ENCODE data around the gene MMP1.

Gene MMP1

DNA sequence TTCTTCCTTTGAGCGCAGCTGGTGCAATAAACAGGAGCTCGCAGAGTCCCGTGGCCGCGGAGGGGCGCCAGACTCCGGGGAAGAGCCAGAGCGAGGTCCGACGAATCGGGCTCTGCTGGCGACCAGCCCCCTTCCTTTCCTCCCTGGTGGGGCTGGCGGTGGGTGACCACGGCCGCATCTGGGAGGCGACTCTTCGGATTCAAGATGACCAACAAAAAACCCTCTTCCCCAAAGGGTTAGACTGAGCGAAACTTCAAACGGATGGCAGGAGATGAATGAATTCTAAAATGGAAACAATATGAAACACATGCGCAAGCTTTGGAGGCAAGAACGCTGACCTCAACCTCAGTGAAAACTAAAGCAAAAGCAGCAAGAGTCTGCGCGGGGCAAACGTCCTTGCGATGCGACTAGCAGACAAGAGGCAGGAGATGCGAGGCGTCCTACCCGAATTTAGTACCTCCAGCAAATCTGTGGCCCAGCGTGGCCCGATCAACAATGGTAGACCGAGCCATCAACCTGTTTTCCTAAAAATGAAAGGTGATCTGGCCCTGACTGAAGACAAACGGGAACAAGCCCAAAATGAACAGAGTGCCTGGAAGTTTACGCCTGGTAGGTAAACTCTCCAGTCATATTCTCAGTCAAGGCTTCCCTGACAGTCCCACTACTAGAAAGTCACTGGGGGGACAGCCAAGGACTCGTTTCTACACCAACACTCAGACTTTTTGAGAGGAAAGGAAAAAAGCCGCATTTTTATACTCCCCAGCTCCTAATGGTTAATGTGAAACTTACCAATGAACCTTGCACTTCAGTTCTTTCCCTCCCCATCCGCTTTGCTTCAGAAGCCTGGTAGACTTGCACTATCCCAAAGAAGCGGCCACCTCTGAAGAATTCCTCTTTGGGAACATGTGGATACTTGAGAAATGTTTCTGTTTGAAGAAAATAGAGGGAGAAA is 33.8 kb upstream of the MMP1 start:
- Histone ChIP-seq H3K36me3 (no peaks in the 10 kb centered on the region), H3K4me3 (ENCODE audit: low read depth in 1 of 2, low read length in 1 of 2) (no peak overlapping the region), H3K27ac (no peak overlapping the region), H3K4me1 (ENCODE audit: control insufficient read depth in 1 of 2, insufficient read depth in 1 of 2, low read depth in 1 of 2, low read length in 1 of 2) (no peaks in the 10 kb centered on the region), H3K27me3 (peaks cover 69% of the 10 kb centered on the region), H3K9me3 (no peaks in the 10 kb centered on the region)
- TF ChIP-seq, protein P1, sequence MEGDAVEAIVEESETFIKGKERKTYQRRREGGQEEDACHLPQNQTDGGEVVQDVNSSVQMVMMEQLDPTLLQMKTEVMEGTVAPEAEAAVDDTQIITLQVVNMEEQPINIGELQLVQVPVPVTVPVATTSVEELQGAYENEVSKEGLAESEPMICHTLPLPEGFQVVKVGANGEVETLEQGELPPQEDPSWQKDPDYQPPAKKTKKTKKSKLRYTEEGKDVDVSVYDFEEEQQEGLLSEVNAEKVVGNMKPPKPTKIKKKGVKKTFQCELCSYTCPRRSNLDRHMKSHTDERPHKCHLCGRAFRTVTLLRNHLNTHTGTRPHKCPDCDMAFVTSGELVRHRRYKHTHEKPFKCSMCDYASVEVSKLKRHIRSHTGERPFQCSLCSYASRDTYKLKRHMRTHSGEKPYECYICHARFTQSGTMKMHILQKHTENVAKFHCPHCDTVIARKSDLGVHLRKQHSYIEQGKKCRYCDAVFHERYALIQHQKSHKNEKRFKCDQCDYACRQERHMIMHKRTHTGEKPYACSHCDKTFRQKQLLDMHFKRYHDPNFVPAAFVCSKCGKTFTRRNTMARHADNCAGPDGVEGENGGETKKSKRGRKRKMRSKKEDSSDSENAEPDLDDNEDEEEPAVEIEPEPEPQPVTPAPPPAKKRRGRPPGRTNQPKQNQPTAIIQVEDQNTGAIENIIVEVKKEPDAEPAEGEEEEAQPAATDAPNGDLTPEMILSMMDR (IDR thresholded peaks at IDR 0.05): no peak

DNA sequence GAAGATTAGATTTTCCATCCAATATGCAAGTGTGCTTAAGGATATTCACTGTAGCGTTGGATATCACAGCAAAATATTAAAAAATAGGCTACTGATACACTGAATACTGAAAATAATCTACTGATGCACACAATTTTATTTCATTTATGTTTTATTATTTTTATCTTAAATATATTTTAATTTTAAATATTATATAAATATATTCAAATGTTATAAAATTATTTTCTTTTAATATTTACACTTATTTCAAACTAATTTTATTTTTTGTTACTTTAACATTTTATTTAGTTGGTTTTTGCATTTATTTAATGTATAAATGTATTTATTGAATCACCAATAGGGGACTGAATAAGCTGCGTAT is 33.1 kb upstream of the MMP1 start:
- H3K27me3 ChIP-seq: peaks cover 66% of the 10 kb centered on the region
- no peaks in the 10 kb centered on the region for H3K36me3 ChIP-seq
- no peaks in the 10 kb centered on the region for H3K4me1 ChIP-seq (ENCODE audit: control insufficient read depth in 1 of 2, insufficient read depth in 1 of 2, low read depth in 1 of 2, low read length in 1 of 2)
- H3K27ac ChIP-seq: no peak overlapping the region
- TF ChIP-seq, protein P1 (IDR thresholded peaks at IDR 0.05): no peak
- no peak overlapping the region for H3K4me3 ChIP-seq (ENCODE audit: low read depth in 1 of 2, low read length in 1 of 2)
- no peaks in the 10 kb centered on the region for H3K9me3 ChIP-seq

DNA sequence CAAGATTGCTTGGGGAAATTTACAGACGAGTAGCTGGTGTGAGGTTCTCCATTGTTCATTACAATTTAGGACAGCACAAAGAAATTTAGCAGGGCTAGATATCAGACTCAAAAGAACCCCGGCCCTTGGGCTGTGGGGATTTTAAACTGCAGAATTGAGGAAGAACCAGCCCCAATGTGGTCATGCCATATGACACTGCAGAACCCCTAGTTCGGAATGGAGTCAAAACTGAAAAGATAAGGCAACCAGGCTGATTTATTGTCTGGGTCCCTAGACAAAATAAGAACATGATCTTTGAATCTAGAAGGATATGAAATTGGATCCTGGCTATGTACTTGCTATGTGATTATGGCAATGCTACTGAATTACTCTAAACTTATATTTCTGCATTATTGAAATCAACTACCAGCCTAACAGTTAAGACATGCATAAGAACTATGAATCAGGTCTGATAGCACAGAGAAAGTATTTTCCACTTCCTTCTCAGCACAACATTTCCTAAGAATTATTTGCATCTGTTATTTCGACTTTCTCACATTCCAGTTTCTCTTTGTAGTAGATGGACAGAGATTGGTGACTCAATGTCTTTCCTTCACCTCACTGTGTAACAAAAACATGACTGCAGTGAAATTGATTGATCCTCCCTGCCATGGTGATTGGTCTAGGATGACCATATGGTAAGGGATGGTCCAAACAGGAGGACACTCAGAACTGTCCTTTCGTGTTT is 32.2 kb upstream of the MMP1 start:
- Histone ChIP-seq H3K36me3 (no peaks in the 10 kb centered on the region), H3K4me1 (ENCODE audit: control insufficient read depth in 1 of 2, insufficient read depth in 1 of 2, low read depth in 1 of 2, low read length in 1 of 2) (no peaks in the 10 kb centered on the region), H3K9me3 (no peaks in the 10 kb centered on the region), H3K27me3 (peaks cover 59% of the 10 kb centered on the region), H3K4me3 (ENCODE audit: low read depth in 1 of 2, low read length in 1 of 2) (no peak overlapping the region), H3K27ac (no peak overlapping the region)
- TF ChIP-seq, protein P1 (IDR thresholded peaks at IDR 0.05): no peak

DNA sequence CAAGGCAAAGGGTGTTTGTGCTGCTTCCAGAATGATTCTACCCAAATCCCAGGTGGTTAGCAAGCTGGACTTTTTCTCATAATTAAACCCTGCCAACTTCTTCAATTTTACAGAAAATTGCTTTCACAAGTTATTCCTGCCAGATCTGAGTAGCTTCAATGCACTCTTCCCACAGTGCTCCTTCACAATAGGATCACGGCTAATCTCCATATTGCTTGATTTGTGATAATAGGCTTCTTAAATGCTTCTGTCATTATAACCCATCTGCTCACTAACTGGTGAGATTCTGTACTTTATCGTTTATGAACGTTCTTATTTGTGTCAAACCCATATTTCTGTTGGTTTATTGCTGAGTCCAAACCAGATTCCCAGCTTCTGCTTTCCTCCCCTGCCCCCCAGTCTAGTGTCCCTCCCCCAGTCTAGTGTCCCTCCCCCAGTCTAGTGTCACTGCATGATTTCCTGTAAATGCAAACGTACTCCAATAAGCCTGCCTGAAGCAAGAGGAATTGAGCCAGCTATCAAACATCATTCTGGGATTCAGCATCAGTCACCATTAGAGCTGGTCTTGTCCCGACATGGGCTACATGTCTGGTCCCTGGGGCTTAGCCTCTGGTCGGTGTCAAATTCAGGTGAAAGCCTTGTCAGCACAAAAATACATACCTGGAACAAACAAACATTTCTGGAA is 31.5 kb upstream of the MMP1 start:
- Histone ChIP-seq H3K9me3 (no peaks in the 10 kb centered on the region), H3K36me3 (no peaks in the 10 kb centered on the region), H3K4me3 (ENCODE audit: low read depth in 1 of 2, low read length in 1 of 2) (no peak overlapping the region), H3K4me1 (ENCODE audit: control insufficient read depth in 1 of 2, insufficient read depth in 1 of 2, low read depth in 1 of 2, low read length in 1 of 2) (peaks cover 0 to 4% of the 10 kb centered on the region in 2 experiments), H3K27ac (no peak overlapping the region), H3K27me3 (peaks cover 57% of the 10 kb centered on the region)
- TF ChIP-seq, protein P1 (IDR thresholded peaks at IDR 0.05): no peak

DNA sequence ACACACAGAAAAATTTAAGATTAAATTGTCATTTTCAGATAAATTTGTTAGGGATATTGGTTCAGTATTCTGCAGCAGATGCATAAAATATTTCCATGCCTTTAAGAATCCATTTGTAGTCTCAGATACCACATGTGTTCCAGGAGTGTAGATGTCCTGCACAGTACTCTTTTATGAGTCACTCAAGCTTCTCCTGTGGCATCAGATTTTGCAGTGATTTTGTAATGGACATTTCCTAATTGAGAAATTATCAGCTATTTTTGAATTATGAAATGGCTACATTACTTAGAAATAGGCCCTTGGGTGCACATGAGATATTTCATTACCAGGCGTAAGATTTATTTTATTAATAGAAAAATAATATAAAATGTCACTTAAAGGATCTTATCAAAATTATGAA is 26.6 kb upstream of the MMP1 start:
- Histone ChIP-seq H3K27me3 (peaks cover 15% of the 10 kb centered on the region), H3K9me3 (no peaks in the 10 kb centered on the region), H3K36me3 (no peaks in the 10 kb centered on the region), H3K4me1 (ENCODE audit: control insufficient read depth in 1 of 2, insufficient read depth in 1 of 2, low read depth in 1 of 2, low read length in 1 of 2) (peaks cover 0 to 5% of the 10 kb centered on the region in 2 experiments), H3K4me3 (ENCODE audit: low read depth in 1 of 2, low read length in 1 of 2) (no peak overlapping the region), H3K27ac (no peak overlapping the region)
- TF ChIP-seq, protein P1 (IDR thresholded peaks at IDR 0.05): no peak

Data from neutrophil (primary cell).